DMS53 (cell line): Measurements from ENCODE around the gene MARF1.
"Not testable (repeated sequence)": the region's sequence is repeated elsewhere in the genome, so short reads cannot be mapped to it uniquely, and the experiment has no call there.

Experiments used
- DNase-seq: peaks from one replicate; lab custom pipeline; 2025; lab: John Stamatoyannopoulos, UW

The MARF1 gene, protein sequence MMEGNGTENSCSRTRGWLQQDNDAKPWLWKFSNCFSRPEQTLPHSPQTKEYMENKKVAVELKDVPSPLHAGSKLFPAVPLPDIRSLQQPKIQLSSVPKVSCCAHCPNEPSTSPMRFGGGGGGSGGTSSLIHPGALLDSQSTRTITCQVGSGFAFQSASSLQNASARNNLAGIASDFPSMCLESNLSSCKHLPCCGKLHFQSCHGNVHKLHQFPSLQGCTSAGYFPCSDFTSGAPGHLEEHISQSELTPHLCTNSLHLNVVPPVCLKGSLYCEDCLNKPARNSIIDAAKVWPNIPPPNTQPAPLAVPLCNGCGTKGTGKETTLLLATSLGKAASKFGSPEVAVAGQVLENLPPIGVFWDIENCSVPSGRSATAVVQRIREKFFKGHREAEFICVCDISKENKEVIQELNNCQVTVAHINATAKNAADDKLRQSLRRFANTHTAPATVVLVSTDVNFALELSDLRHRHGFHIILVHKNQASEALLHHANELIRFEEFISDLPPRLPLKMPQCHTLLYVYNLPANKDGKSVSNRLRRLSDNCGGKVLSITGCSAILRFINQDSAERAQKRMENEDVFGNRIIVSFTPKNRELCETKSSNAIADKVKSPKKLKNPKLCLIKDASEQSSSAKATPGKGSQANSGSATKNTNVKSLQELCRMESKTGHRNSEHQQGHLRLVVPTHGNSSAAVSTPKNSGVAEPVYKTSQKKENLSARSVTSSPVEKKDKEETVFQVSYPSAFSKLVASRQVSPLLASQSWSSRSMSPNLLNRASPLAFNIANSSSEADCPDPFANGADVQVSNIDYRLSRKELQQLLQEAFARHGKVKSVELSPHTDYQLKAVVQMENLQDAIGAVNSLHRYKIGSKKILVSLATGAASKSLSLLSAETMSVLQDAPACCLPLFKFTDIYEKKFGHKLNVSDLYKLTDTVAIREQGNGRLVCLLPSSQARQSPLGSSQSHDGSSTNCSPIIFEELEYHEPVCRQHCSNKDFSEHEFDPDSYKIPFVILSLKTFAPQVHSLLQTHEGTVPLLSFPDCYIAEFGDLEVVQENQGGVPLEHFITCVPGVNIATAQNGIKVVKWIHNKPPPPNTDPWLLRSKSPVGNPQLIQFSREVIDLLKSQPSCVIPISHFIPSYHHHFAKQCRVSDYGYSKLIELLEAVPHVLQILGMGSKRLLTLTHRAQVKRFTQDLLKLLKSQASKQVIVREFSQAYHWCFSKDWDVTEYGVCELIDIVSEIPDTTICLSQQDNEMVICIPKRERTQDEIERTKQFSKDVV (N-terminal part only)

GRCh38 chr16:15643048-15643945 is at the start of gene MARF1:
Gene MARF1, minus strand, starts transcription at chr16:15643154. Its CDS starts 3,921 bp downstream, at chr16:15639233.
- DNase-seq, result peak; percentile 96

GRCh38 chr16:15692508-15692907 is 49.6 kb upstream of the MARF1 start:
- not testable (repeated sequence) for DNase-seq

DNA sequence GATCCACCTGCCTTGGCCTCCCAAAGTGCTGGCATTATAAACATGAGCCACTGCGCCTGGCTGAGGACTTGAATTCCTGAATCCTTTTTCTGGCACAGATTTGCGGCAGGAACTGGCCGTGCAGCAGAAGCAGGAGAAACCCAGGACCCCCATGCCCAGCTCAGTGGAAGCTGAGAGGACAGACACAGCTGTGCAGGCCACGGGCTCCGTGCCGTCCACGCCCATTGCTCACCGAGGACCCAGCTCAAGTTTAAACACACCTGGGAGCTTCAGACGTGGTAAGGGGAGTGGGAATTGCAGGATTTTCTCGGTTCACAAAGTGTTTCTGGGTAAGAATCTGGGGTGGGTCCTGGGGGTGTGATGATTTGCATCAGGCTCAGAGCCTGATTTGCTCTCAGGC is 48.1 kb upstream of the MARF1 start:
- DNase-seq, result no peak

DNA sequence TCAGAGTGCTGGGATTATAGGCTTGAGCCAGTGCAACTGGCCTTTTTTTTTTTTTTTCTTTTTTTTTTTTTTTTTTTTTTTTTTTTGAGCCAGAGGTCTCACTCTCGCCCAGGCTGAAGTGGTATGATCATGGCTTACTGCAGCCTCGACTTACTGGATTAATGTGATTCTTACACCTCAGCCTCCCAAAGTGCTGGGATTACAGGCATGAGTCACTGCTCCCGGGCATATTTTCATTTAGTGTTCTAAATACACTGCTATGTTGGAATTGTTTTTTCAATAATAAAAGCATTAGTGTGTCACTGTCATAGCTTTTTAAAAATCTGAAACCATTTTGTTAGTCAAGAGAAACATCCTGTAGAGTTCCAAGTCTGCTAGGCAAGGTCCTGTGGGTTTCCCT is 47.3 kb upstream of the MARF1 start:
- no peak for DNase-seq

DNA sequence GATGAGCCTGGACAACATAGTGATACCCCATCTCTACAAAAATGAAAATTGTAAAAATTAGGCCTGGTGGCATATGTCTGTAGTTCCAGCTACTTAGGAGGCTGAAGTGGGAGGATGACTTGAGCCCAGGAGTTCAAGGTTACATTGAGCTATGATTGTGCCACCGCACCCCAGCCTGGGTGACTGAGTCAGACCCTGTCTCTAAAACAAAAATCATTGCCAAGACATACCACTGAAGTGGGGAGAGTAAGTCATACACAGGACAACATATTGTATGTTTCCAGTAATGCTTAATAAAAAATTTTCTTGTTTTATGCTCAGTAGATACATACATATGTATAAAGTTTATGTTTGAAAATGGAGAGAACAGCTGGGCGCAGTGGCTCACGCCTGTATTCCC is 46.3 kb upstream of the MARF1 start:
- DNase-seq, result no peak

- DNase-seq, result no peak
These were observed 43.3 kb upstream of the MARF1 start for GRCh38 chr16:15686287-15686686.

DNA sequence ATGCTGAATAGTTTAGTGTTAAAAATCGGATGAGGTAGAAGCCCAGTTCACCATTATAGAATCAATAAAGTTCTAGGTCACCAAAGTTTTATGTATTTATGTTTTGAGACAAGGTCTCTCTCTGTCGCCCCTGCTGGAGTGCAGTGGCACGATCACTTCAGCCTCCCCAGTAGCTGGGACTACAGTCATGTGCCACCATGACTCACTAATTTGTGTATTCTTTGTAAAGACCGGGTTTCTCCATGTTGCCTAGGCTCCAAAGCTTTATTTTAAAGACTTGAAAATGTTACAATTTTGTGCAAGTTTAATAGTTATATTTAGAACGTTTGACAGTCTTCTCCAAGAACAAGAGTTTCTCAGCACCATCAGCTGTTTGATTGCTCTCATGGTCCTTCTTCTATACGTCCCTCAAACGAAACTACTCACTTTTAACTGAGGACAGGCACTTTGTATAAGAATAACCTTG is 39.2 kb upstream of the MARF1 start:
- DNase-seq, result peak; percentile 76

DNA sequence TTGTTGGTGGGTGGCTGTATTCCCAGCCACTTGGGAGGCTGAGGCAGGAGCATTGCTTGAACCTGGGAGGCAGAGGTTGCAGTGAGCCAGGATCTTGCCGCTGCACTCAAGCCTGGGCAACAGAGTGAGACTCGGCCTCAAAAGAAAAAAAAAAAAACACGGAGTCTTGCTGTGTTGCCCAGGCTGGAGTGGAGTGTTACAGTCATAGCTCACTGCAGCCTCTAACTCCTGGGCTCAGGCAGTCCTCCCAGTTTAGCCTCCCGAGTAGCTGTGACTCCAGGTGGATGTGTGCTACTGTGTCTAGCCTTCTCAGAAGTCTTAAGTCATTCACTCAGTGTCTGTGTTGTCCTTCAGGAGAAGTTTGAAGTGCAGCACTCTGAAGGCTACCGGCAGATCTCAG is 34.5 kb upstream of the MARF1 start:
- no peak for DNase-seq

DNA sequence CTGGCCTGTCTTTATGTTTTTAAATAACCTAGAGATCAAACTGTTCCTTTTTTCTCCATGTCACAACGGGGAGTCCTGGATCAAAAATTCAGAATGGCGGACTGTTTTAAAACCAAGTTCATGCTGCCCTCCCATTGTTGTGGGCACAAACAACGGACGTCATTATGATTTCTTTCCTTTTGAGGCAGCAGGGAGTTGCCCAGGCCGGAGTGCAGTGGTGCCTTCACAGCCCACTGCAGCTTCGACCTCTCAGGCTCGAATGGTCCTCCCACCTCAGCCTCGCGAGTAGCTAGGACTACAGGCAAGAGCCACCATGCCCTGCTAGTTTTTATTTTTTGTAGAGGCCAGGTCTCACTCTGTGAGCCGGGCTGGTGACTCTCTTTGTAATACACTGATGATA is 33.6 kb upstream of the MARF1 start:
- DNase-seq, result no peak

DNA sequence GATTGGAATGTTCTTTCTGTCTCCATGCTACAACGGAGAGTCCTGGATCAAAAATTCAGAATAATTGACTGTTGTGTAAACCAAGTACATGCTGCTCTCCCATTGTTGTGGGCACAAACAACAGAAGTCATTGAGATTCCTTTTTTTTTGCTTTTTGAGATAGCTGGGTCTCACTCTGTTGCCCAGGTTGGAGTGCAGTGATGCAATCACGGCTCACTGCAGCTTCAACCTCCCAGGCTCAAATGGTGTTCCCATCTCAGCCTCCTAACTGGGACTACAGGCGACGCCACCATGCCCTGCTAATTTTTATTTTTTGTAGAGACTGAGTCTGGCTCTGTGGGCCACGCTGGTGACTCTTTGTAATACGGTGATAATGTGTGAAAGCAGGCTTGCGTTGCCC is 31.6 kb upstream of the MARF1 start:
- no peak for DNase-seq

- peak; percentile 3 for DNase-seq
These were observed 29.7 kb upstream of the MARF1 start for GRCh38 chr16:15672514-15673167.

DNA sequence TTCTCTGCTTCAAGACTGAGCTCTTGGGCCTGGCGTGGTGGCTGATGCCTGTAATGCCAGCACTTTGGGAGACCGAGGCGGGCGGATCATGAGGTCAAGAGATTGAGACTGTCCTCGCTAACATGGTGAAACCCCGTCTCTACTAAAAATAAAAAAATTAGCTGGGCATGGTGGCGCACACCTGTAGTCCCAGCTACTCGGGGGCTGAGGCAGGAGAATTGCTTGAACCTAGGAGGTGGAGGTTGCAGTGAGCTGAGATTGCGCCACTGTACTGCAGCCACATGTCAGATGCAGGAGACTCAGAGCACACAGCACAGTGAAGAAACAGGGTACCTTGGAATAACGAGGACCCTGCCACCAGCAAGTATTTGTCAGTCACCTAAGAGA is 29.2 kb upstream of the MARF1 start:
- not testable (repeated sequence) for DNase-seq

DNA sequence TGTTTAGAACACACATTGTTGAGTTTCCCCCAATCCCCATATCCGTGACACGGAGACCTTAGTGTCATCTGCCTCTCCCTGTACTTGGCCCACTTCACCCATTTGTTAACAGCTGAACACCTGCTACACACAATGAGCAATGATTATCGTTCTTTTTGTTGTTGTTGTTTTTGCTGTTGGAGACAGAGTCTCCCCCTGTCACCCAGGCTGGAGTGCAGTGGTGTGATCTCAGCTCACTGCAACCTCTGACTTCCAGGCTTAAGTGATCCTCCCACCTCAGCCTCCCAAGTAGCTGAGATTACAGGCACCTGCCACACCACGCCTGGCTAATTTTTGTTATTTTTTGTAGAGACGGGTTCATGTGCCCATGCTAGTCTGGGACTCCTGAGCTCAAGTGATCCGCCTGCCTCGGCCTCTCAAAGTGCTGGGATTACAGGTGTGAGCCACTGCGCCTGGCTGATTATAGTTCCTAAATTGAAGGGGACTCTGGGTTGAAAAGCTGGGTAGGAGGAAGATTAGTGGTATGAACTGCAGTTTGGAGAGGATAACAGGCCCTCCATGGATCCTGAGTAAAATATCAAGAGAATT is 28.7 kb upstream of the MARF1 start:
- DNase-seq, result no peak

- no peak for DNase-seq
These were observed 24.3 kb upstream of the MARF1 start for GRCh38 chr16:15667091-15667742.

DNA sequence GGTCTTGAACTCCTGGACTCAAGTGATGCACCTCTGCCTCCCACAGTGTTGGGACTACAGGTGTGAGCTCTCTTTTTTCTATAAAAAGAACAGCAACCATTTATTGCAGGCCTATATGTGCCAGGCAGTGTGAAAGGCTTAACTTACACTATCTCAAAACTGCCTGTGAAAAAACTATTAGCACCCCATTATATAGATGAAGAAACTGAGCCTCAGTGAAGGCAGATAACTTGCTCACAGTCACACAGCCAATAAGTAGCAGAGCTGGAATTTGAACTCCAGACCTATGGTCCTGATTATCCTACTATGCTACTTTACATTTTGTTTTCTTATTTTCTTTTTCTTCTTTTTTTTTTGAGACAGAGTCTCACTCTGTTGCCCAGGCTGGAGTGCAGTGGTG is 22.2 kb upstream of the MARF1 start:
- no peak for DNase-seq

DNA sequence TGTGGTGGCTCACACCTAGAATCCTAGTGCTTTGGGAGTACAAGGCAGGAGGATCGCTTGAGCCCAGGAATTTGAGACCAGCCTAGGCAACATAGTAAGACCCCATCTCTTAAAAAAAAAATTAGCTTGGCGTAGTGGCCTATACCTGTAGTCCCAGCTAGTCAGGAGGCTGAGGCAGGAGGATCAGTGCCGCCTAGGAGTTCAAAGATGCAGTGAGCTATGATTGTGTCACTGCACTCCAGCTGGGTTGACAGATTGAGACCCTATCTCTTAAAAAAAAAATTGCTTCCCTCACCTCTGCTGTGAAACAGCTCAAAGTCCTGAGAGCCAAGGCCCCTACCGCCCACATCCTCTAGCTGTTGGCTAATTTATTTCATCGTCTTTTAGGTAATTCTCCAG is 17.2 kb upstream of the MARF1 start:
- DNase-seq, result no peak

- no peak for DNase-seq
These were observed 15.6 kb upstream of the MARF1 start for GRCh38 chr16:15658556-15658955.

DNA sequence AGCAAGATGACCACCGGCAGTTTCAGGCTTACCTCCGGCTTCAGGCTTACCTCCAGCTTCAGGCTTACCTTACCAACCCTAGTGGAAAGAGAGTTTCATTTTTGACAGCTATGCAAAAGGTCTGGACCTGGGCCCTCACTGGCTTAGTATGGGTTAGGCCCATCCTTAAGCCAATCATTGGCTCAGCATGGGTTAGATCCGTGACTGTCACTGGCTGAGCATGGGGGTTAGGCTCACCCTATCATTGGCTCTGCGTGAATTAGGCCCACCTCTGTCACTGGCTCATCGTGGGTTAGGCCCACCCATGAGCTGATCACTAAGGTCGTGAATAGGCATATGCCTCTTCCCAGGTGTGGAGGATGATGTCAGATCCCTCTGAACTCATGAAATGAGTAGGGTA is 15.2 kb upstream of the MARF1 start:
- no peak for DNase-seq

DNA sequence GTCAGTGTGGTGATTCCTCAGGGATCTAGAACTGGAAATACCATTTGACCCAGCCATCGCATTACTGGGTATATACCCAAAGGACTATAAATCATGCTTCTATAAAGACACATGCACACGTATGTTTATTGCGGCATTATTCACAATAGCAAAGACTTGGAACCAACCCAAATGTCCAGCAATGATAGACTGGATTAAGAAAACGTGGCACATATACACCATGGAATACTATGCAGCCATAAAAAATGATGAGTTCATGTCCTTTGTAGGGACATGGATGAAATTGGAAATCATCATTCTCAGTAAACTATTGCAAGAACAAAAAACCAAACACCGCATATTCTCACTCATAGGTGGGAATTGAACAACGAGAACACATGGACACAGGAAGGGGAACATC is 12.6 kb upstream of the MARF1 start:
- not testable (repeated sequence) for DNase-seq

DNA sequence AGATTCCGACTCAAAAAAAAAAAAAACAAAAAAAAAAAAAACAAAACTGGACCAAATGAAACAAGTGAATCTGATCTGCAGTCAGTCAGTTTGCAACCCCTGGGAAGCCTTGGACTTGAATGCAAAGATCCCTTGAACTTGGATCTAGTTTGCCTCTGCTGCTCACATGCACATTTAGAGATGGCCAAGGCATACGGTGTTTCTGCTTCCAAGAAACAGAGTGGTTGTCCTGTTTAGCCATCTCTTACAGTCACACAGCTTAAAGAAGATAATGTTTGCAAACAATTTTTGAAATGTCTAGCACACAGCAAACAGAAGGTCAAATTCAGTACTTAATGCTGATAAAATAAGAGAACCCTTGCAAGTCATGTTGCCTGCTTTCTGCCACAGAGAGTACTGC is 11.6 kb upstream of the MARF1 start:
- DNase-seq, result no peak
